LNCAP (cell line): ENCODE results near the gene NTNG2.

ENCODE experiments used
- TF ChIP-seq, protein P1 (sequence below): fragments of 450-650 bp; IDR thresholded peaks from 2 replicates; pipeline ENCODE4 v1.5.1; 2017; ENCODE audit warnings: mild to moderate bottlenecking

NTNG2 gene

DNA sequence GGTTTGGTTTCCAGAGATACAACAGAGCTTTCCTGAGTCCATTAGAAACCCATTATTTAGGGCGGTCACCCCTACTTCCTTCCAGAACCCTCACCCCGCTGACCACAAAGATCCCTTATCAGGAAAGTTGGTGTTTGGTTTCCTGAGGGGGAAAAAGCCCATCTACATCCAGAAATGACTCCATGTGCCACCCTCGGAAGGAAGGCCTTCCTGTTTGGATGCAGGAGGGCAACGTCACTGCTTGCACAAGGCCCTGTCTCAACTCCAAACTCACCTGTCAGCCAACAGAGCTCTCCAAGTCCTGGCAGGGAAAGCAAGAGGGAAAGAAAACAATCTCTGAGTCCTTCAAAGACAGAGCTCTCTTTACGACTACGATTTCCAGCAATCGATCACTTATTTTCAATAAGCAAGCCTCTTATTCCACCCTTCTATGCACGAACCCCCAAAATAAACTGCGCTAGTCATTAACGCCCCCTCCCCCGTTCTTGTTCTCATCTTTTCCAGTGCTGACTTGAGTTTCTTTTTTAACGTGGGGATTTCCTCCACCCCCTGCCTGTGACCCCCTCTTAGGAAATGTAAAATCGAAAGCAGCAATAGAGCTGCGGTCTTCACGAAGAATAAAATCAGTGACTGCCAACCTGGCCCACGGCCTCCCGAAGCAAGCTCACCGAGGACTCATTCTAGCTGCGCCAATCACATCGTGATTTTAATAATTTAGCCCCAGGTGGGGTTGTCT is 35.7 kb upstream of the NTNG2 start:
- TF ChIP-seq, protein P1, sequence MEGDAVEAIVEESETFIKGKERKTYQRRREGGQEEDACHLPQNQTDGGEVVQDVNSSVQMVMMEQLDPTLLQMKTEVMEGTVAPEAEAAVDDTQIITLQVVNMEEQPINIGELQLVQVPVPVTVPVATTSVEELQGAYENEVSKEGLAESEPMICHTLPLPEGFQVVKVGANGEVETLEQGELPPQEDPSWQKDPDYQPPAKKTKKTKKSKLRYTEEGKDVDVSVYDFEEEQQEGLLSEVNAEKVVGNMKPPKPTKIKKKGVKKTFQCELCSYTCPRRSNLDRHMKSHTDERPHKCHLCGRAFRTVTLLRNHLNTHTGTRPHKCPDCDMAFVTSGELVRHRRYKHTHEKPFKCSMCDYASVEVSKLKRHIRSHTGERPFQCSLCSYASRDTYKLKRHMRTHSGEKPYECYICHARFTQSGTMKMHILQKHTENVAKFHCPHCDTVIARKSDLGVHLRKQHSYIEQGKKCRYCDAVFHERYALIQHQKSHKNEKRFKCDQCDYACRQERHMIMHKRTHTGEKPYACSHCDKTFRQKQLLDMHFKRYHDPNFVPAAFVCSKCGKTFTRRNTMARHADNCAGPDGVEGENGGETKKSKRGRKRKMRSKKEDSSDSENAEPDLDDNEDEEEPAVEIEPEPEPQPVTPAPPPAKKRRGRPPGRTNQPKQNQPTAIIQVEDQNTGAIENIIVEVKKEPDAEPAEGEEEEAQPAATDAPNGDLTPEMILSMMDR, result no peak

DNA sequence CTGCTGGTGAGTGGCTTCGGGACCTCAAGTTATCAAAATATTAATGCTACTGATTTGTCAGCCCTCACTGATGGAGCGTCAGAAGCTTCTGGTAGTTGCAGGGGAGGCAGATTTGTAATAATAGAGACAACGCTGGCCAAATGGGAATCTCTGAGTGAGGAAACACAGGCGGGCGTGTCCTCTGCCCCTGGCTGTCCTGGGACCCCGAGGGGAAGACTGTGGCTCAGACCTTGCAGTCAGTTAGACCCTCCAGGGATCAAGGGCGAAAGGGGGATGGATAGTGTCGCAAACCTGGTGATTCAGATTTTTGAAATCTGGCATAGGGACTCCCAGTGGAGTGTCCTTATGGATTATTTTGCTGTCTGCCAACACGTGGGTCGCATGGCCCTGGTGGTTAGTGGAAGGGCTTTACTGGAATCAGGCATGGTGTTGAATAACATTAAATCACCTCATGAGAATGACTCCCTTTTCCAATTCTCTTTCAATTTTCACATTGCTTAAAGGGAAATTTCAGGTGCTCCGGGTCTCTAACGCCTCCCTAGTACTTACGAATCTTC is 35.1 kb upstream of the NTNG2 start:
- TF ChIP-seq, protein P1, result no peak

DNA sequence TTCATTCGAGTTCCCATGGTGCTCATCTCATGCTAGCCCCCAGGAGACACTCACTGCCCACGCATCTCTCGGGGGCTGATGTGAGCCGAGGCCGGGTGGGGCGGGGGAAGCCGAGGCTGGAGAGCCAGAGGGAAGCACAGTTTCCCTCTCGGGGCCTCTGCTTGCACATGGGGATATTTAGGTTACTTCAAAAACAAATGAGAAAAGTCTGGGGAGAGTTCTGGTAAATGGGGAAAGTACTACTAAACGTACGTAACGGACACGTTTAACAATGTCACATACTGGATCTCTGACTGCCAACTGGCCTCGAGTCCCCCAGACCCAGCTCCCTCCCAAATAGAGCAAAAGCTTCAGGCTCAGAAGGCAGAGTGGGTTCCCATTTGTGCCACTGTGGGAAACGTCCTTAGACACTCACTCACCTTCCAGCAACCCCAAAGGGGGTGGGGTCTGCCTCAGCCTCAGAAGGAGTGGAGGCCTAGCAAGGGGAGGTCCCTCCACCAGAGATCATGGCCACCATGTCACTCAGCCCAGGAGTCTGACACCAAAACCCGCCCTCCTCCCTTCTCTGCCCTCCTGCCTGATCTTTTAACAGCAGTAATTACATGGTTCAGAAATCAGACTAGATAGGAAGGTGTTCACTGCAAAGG is 33.8 kb upstream of the NTNG2 start:
- TF ChIP-seq, protein P1, result no peak

DNA sequence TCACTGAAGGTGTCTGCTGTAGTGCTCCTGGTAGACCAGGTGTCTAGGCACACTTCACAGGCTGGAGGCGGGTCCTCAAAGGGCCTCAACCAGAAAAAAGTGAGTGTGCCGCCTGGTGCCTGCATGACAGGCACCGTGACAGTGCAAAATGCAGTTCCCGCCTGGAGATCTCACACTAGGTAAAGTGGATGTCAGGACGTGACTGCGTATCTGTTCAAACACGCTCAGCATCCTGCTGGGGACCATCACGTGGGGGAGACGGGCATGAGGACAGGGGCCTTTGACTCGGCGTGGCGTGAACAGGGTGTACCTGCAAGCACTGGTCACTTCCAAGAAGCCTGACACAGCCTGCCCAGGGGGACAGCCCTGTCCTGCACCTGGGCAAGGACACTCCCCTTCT is 32.3 kb upstream of the NTNG2 start:
- TF ChIP-seq, protein P1, result no peak

DNA sequence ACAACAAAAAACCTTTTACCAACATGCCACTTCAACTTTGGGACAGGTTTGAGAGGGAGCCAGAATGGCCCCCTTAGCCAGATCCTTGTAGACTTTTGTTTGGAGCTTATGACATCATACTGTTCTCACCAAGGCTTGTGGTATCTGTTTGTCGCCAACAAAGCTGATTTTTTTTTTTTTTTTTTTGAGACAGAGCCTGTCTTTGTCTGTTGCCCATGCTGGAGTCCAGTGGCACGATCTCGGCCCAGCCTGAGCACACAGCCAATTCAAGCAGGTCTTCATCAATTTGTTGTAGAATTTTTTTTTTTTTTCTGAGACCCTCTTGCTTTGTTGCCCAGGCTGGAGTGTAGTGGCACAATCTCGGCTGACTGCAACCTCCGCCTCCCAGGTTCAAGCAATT is 26.4 kb upstream of the NTNG2 start:
- TF ChIP-seq, protein P1, result no peak

DNA sequence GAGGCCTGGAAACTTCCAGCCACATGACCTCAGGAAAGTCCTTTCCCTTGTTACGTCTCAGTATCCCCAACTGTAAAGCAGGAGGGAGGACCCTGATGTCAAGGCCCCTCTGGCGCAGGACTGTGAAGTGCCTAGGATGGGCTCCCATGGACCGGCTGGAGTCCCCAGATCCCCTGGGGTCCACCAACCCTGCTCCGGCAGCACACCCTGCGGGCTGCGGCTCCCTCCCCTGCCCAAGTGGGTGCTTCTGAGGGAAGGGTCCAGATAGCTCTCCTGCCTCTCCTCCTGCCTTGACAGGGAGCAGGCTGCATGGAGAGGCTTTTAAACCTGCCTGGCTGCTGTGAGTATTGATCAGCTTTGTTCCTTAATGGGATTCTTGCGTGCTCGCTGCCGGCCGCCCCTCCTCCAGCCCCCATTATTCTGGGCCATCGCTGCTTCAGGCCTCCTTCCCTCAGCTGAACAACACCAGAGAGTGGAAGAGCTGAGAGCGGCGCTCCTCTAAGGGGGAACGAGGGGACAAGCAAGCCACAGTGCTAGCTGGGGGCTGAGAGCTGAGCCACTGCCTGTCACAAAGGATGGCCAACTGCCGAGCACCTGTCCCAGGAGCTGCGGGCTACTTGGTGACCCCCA is 25.6 kb upstream of the NTNG2 start:
- TF ChIP-seq, protein P1, result no peak

DNA sequence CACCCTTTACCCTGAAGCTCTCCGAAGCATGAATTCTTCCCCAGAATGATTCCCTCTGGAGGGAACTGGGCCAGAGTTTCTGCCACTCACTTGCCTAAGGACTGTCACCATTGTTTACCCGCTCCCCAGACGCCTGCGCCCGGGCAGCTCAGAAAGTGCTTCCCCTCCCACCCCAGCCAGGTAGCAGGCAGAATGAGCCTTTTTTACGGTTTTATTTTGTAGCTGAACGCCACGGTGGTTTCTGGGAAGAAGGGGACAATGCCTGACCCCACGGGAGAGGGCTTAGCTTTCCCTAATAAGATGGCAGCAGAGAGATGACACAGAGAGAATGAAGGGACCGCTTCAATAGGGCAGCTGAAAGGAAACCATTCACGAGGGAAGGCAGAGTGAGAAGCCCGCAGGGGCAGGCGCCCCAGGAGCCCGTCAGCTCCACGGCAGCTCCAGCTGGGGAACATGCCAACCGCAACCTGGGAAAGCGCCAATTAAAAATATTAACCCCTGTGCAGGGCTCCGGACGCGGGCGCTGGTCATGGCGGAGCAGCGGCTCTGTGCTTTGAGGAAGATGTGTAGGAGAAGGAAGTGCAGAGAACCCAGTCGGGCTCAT is 20.4 kb upstream of the NTNG2 start:
- TF ChIP-seq, protein P1, result no peak
